ENCODE results near the gene GDPGP1.
"Not testable (repeated sequence)": the region's sequence is repeated elsewhere in the genome, so short reads cannot be mapped to it uniquely, and the experiment has no call there.

The GDPGP1 gene

DNA sequence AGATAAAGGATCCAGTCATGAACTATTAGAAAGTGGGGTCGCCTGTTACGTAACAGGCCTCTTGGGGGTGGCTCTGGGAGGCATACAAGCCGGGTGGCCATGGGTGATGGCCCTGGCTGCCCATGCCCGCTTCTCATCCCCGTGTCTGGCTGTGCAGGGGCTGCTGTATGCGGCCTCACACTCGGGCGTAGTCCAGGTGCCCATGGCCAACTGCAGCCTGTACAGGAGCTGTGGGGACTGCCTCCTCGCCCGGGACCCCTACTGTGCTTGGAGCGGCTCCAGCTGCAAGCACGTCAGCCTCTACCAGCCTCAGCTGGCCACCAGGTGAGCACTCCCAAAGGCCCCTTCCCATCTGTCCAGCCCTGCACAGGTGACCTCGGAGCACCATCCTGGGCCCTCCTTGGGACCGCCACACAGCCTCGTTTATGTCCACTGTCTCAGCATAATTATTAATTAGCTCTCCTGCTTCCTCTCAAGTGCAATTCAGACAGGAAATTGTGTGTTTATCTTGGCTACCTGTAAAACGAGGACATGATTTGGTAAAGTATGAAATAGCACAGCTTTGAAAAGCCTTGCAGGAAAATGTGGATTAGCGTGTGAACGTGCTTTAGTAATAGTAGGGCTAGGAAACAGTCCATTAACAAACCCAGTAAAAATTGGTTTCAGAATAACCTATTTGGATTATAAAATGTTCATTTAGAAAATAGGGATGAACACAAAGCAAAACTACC, 8.3 kb upstream of the GDPGP1 start:
- DNase-seq (ENCODE audit: low read depth in 2 of 2) = no peak

DNA sequence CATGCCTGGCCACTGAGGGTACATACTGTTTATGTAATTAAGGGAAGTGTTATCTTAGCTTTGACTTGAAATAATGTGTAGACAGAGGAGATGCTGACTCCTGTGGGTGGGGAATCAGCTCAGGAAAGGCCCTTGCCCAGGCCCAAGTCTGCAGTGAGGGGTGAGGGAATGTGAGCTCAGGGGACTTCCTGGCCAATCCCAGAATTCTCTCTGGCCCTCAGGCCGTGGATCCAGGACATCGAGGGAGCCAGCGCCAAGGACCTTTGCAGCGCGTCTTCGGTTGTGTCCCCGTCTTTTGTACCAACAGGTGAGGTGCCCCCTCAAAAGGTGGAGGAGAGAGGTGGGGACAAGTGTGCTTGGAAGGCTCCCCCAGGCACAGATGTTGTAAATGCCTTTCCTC, 6.7 kb upstream of the GDPGP1 start:
- DNase-seq (ENCODE audit: low read depth in 2 of 2) = no peak

DNA sequence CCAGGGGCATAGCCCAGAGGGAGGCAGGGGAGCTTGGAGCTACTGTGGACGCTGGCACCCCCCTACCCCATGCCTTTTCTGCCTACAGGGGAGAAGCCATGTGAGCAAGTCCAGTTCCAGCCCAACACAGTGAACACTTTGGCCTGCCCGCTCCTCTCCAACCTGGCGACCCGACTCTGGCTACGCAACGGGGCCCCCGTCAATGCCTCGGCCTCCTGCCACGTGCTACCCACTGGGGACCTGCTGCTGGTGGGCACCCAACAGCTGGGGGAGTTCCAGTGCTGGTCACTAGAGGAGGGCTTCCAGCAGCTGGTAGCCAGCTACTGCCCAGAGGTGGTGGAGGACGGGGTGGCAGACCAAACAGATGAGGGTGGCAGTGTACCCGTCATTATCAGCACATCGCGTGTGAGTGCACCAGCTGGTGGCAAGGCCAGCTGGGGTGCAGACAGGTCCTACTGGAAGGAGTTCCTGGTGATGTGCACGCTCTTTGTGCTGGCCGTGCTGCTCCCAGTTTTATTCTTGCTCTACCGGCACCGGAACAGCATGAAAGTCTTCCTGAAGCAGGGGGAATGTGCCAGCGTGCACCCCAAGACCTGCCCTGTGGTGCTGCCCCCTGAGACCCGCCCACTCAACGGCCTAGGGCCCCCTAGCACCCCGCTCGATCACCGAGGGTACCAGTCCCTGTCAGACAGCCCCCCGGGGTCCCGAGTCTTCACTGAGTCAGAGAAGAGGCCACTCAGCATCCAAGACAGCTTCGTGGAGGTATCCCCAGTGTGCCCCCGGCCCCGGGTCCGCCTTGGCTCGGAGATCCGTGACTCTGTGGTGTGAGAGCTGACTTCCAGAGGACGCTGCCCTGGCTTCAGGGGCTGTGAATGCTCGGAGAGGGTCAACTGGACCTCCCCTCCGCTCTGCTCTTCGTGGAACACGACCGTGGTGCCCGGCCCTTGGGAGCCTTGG, 5.9 kb upstream of the GDPGP1 start:
- DNase-seq (ENCODE audit: low read depth in 2 of 2) = no peak

DNA sequence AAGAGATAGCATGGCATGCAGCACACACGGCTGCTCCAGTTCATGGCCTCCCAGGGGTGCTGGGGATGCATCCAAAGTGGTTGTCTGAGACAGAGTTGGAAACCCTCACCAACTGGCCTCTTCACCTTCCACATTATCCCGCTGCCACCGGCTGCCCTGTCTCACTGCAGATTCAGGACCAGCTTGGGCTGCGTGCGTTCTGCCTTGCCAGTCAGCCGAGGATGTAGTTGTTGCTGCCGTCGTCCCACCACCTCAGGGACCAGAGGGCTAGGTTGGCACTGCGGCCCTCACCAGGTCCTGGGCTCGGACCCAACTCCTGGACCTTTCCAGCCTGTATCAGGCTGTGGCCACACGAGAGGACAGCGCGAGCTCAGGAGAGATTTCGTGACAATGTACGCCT, 5.0 kb upstream of the GDPGP1 start:
- no peak for DNase-seq (ENCODE audit: low read depth in 2 of 2)

DNA sequence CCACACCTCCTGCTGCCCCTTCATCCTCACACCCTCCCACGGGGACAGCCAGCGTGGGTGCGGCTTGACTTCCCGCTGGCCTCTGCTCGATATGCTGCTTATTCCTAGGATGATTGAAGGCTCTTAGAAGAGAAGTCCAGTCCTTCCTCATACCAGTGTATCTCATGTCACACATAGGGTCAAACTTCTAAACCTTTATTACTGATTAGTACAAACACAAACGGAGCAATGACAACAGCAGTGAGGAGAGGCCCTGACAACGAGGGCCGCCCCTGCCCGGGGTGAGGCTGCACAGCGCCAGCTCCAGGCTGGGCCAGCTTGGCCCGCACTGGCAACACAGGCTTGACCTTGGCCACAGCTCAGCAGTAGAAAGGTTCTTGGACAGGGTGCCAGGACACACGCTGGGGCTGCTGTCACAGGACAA, 3.9 kb upstream of the GDPGP1 start:
- no peak for DNase-seq (ENCODE audit: low read depth in 2 of 2)

DNA sequence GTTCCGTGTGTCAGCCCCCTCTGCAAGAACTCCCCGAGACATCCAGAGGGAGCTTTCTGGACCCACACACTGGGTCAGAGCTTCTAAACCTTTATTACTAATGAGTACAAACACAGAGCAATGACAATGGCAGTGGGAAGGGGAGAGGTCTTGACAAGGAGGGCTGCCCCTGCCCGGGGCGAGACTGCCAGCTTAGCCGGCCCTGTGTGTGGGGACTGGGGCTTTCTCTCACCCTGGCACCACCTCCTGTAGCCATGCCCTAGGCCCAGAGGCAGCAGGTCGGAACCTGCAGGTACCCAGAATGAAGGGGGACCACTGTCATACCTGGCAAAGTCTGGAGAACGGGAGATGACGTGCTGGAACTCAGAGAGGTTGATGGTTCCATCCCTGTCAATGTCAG, 3.4 kb upstream of the GDPGP1 start:
- DNase-seq (ENCODE audit: low read depth in 2 of 2) = no peak

DNA sequence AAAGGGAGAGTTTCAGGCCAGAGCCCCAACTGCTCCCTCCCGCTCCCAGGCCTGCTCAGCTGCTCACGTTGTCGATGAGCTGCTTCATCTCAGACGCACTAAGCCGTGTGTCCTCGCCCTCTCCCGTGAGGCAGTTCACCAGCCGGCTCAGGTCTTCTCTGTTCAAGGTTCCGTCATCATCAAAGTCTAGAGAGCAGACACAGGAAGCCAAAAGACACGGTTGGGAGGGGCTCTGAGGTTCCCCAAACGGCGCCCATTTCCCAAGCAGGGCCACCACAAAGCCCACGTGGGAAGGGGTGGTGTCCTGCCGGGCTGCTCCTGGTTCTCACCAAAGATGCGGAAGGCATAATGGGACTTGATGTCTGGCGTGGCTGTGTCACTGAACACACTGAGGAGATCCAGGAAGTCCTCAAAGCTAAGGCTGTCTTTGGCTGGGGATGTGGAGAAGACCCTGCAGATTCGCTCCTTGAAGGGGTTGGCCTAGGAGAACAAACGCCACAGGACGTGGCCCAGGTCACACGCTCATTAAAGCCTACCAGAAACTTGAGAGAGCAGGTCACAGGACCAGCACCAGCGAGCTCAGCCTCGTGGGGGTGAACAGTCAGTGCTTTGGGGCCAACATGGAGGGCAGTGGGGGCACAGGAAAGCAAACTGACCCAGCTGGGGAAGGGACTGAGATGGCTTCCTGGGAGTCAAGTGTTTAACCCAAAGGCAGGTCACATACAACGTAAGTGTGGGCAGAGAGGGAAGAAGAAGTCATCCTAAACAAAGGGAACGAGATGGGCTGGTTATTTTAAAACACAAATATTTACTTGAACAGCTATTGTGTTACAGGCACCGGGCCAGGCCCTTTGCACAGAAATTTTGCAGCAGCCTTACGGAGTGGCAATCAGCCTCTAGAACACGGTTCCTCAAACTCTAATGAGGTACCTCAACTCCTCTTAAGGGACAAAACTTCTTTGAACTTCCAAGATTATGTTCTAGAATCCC, 2.7 kb upstream of the GDPGP1 start:
- peak; percentile 54 to 62 for DNase-seq (ENCODE audit: low read depth in 2 of 2)

DNA sequence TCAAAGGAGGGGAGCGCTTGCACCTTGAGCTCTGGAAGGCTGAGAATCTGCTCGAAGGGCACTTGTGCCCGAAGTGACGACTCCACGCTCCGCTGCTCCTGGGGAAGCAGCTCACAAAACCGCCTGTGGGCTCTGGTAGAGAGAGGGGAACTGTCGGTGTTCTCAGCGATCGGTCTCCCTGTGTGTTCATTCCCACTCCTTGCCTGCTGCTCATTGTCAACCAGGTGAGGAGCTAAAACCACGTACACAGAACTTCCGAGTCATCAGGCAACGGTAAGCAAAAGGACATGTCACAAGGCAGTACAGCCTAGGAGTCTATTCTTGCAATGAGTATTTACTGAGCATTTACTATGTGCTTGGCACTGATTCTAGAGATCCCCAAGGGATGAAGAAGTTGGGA, 1.8 kb upstream of the GDPGP1 start:
- no peak for DNase-seq (ENCODE audit: low read depth in 2 of 2)

DNA sequence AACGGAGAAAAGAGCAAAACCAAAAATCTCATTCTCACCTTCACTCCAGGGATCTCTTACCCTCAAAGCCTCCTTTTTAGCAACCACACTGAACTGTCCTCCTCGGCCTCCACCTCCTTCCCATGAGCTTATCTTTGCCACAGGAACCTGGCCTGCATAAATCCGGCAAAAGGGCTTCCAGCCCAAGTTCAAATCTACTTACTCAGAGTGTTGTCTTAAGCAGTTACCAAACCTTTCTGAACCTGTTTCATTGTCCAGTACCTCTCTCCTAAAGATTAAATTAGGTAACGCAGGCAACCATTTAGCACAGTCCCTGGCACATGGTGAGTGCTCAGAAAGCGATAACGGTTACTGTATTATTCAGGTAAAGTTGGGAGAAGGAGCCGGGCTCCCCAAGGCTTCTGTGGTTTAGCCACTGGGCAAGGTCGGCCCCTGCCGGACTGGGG, 1.0 kb upstream of the GDPGP1 start:
- DNase-seq (ENCODE audit: low read depth in 2 of 2) = no peak

DNA sequence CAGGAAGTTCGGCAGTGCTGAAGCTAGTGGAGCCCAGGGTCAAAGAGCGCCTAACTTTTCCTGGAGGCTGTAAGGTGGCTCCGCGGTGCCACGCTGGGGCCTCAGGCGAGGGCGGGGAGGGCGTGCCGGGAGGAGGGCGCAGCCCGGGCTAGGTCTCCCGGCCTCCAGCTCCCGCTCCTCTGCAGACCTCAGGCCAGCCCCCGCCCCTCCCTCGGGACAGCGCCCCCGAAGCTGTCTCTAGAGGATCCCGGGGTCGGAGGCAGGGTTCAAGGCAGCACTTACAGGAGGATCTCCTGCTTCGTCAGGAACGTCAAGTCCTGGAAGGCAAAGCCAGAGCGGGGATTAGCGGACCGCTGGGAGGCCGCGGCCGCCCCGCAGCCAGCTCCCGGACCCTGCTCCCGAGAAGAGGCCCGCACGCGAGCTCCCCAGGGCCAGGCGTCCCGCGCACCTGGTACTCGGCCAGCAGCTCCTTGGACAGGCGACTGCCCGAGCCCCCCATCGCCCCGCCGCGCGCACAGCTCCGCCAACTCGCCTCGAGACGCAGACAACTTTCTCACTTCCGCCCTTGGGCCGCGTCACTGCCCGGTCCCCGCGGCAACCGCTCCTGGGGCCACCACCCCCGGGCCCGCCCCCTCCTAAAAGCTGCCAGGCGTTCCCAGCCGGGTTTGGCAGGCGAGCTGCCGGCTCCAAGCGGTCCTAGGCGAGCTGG, 468 bp upstream of the GDPGP1 start, which contains the start of gene CIB1:
TSS of gene CIB1 (minus strand) at position 555 of the 709 bp plus-strand sequence. CDS start at position 499, 56 bp downstream.
- DNase-seq (ENCODE audit: low read depth in 2 of 2) = peak; percentile 91 to 93

DNA sequence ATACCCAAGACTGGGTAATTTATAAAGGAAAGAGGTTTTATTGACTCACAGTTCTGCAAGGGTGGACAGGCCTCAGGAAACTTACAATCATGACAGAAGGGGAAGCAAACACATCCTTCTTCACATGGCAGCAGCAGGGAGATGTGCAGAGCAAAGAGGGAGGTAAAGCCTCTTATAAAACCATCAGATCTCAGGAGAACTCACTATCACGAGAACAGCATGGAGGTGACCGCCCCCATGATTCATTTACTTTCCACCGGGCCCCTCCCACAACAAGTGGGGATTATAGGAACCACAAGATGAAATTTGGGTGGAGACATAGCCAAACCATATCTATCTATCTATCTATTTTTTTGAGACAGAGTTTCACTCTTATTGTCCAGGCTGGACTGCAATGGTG, 5.4 kb downstream of the GDPGP1 start:
- DNase-seq (ENCODE audit: low read depth in 2 of 2) = no peak

DNA sequence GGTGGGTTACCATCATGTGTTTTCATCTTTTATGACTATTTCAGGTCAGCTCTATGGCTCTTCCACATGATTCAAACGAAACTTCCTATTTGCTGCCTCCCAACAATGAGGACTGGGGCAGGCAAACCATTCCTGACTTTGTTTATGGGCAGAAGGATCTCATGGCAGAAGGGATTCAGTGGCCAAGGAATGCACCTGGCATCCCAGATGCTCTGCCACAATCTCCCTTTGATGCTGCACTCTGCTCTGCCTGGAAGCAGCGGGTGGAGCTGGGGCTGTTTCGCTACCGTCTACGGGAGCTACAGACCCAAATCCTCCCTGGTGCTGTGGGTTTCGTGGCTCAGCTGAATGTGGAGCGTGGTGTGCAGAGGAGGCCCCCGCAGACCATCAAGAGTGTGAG, 6.8 kb downstream of the GDPGP1 start:
- no peak for DNase-seq (ENCODE audit: low read depth in 2 of 2)

DNA sequence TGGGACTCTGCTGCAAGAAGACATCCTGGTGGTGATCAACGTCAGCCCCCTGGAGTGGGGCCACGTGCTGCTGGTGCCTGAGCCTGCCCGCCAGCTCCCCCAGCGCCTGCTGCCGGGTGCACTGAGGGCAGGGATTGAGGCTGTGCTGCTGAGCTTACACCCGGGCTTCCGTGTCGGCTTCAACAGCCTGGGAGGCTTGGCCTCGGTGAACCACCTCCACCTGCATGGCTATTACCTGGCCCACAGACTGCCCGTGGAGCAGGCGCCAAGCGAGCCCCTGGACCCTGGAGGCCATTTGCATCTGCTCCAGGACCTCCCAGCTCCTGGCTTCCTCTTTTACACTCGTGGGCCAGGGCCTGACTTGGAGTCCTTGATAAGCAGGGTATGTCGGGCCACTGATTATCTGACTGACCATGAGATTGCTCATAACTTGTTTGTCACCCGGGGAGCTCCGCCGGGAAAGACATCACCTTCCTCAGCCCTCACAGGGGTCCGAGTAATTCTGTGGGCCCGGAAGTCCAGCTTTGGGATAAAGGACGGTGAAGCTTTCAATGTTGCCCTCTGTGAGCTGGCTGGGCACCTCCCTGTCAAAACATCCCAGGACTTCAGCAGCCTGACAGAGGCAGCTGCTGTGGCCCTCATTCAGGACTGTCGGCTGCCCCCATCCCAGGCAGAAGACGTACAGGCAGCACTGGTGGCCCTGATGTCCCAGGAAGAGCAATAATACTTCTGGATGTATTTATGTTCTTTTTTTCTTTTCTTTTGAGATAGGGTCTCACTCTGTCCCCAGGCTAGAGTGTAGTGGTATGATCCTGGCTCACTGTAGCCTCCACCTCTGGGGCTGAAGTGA, 7.6 kb downstream of the GDPGP1 start:
- no peak for DNase-seq (ENCODE audit: low read depth in 2 of 2)

DNA sequence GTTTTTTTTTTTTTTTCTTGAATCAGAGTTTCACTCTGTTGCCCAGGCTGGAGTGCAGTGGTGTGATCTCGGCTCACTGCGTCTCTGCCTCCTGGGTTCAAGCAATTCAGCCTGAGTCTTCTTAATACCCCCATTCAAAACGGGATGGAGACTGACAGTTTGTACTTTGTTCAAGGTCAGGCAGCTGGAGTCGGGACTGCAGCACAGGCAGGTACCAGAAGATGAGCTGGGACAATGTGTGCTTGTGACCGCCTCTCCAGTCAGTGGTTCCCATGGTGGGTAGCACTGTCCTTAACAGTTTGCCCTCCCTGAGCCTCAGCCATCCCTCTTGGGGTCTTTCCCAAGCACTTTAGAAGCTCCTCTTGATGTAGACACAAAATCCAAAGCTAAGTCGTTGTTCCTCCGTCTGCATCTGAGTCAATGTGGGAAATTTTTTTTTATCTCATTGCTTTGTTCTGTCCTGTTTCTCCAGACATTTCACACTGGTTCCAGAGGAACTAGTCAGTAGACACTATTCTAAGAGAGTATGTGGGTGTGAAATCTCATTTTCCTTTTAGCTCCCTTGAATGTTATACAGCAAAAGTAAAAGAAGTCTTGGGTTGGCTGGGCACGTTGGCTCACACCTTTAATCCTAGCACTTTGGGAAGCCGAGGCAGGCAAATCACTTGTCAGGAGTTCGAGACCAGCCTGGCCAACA, 10.1 kb downstream of the GDPGP1 start:
- no peak for DNase-seq (ENCODE audit: low read depth in 2 of 2)

DNA sequence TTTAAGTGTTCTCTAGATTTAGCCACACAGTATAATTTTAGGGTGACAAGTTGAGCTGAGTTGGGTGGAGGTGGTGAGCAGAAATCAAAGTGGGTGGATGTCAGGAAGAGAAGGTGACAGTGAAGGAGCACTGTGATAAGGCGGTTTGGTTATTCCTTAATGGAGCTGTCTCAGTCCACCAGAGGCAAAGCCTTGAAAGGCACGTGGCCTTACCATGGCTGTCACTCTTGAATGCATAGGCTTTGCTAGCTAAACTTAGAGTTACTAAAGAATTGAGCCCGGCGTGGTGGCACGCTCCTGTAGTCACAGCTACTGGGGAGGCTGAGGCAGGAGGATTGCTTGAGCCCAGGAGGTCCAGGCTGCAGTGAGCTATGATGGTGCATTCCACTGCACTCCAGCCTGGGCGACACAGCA, 14.8 kb downstream of the GDPGP1 start:
- no peak for DNase-seq (ENCODE audit: low read depth in 2 of 2)

DNA sequence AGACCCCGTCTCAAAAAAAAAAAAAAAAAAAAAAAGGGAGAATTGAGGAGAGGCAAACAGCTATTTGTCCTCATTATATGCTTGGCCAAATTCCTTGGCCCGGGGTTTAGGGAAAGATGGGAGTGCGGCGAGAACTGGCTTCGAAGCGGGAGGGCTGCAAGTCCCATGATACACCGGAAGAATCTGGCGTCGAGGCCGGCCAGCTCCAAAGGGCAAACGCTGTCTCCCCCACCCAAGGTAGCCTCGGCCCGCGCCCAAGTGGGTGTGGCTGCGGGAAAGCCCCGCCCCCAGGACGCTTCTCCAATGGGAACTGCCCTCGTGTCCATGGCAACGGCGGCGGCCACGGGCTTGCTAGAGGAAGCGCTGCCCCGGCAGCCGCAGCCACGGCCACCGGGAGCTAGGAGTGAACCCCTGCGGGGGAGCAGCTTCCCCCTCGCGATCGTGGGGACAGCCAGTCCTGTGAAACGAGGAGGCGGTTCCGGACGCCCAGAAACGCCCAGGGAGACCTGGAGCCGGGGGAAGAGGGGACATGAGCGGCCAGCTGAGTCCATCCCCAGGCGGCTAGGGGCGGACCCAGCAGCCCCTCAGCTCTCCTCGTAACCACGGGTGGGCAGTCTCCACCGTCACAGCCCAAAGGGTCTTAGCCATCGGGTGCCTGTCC, 15.3 kb downstream of the GDPGP1 start, which contains the start of gene TTLL13:
TSS of gene TTLL13 (plus strand) at position 354 of the 661 bp plus-strand sequence. CDS start 1,075 bp downstream, outside the sequence.
- DNase-seq (ENCODE audit: low read depth in 2 of 2) = peak in 1 of 2 donors; percentile 57

DNA sequence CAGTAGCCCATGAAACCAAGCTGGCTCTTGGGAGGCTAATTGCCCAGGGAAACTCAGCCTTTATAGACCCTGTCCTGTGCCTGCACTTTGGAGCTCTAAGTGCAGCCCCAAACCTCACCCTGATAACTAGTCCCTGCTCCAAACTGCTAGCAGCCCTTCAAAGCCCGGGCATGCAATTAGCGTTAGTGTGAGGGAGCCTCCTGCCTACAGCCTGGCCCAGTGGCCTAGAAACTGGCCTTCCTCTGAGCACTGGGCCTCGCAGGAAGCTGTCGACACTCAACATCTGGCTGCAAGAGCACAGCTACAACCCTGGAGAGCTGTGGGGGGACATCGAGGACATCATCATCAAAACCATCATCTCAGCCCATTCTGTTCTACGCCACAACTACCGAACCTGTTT, 23.8 kb downstream of the GDPGP1 start:
- DNase-seq (ENCODE audit: low read depth in 2 of 2) = no peak

DNA sequence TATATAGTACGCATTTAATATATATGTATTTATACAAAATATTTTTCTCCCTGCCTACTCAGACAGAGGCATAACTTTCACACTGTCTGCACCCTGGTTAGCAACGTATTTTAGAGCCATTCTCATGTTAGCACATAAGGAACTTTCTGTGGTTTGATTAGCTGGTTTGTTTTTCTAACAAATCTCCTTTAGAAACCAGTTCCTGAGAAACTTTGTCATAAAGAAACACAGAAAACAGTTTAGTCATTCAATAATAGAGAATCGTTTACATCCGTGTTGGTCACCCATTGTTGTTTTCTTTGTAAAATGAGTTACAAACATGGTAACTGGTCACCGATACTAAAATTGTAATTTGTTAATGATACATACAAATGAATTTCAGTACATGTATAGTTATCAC, 25.5 kb downstream of the GDPGP1 start:
- DNase-seq (ENCODE audit: low read depth in 2 of 2) = no peak

DNA sequence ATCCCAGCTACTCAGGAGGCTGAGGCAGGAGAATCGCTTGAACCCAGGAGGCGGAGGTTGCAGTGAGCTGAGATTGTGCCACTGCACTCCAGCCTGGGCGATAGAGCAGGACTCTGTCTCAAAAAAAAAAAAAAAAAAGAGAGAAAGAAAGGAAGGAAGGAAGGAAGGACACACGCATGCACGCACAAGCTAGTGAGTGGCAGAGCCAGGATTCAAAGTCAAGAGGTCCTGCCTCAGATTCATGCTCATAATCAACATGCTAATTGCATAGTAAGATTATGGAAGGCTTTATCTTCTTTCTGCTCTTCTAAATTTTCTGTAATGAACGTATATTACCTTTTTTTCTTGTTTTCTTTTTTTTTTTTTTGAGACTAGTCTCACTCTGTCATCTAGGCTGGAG, 26.7 kb downstream of the GDPGP1 start:
- DNase-seq (ENCODE audit: low read depth in 2 of 2) = not testable (repeated sequence)
